GM18511 (cell line): ENCODE measurements around the gene DPCD.
"Not testable (repeated sequence)": the region's sequence is repeated elsewhere in the genome, so short reads cannot be mapped to it uniquely, and the experiment has no call there.

Source experiments
- ATAC-seq: cut with Tn5 transposase; IDR thresholded peaks from one replicate; pipeline ENCODE4 v1.9.1; 2021; ENCODE audit warnings: mild to moderate bottlenecking, moderate library complexity; ENCODE audit not compliant: unreplicated experiment

The DPCD gene

DNA sequence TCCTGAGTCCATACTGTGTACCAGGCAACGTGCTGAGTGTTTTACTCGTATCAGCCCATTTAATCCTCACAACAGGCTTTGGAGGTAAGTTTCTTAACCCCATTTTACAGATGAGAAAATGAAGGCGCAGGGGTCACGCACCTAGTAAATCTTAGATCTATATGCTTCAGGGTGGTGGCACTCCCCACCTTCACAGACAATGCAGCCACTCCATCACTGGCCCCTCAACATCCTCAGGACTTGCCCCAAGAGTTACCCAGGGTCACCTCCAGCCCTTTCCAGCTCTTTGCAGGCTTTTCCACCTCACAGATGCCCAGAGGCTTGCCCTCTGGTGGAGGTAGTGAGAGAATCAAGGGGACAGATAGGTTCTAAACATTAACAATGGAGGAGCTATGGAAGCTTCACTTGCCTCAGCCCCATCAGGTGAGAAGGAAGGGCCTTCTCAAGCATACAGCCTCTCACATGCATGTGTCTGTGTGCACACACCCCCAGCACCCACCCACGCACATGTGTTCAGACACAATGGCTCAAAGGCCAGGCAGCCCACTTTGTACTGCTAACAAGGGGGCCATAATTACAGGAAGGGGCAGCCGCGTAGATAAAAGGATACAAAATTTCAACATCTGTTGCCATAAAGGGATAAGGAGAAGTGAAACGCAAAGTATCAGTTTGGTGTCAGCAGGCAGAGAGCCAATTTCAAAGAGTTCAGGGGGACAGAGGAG is 29.1 kb downstream of the DPCD start:
- ATAC-seq, result no peak

GRCh38 chr10:101617824-101618568 is 29.9 kb downstream of the DPCD start:
- ATAC-seq, result no peak

GRCh38 chr10:101618871-101619270 is 30.8 kb downstream of the DPCD start:
- ATAC-seq, result no peak

- no peak for ATAC-seq
Observed at GRCh38 chr10:101619983-101620382, 31.9 kb downstream of the DPCD start.

DNA sequence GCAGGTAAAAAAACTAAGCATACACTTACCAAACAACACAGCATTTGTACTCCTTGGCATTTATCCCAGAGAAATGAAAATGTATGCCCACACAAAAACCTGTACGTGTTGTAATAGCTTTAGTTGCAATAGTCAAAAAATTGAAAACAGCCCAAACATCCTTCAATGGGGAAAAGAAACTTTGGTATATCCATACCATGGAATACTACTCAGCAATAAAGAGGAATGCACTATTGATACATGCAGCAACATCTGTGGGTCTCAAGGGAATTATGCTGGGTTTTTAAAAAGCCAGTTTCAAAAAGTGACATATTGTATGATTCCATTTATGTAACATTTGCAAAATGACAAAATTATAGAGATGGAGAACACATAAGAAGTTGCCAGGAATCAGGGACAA is 35.4 kb downstream of the DPCD start:
- no peak for ATAC-seq

DNA sequence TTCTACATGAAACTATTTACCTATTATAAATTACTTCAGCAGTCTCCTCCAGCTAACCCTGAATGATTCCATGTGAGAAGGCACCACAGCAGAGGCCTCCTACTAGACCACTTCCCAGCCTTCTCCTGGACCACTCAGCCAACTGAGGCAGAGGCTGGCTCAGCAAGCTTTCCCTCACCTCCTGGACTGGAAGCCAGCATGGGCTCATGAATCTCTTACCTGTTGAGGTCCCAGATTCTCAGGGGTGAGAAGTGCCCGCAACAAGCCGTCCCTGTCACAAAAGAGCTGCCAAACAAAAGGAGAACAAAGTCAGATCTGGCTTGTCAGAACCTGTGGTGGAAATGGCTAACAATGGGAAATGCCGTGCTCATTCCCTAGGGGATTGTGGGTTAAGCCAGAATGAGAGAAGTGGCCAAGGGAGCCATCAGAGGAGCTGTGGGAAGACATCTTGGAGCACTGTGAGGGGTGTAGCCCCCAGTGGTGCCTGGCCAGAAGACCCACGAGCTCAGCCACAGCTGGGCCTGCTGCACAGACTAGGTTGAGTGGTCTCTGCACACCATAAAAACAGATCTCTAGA is 36.5 kb downstream of the DPCD start:
- no peak for ATAC-seq

- no peak for ATAC-seq
Observed at GRCh38 chr10:101625821-101626412, 37.8 kb downstream of the DPCD start.

GRCh38 chr10:101629837-101630632 is 41.9 kb downstream of the DPCD start:
- no peak for ATAC-seq

- ATAC-seq, result no peak
Observed at GRCh38 chr10:101630633-101630920, 42.5 kb downstream of the DPCD start.

DNA sequence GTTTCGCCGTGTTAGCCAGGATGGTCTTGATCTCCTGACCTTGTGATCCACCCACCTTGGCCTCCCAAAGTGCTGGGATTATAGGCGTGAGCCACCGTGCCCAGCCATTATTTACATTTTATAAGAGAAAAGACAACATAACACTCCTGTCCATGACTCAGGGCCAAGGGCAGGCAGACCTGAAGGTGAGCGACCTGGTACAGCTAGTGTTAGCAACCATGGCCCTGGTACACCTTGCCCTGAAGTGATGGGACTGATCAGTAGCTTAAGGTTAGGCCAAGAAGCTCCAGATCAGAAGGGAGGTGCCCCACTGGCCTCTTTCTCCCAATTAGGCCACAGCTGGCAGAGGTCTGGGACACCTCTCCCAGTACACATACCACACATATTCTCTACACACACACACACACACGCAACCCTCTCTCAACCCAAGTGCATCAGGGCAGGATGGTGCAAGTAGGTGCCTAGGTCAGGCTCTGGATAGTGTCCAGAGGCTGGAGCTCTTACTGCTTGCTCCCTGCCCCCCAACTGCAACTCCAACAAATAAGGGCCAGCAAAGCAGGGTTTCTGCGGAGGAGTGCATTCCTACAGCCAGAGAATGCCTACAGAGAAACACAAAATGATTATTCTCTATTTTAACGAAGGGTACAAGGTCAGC is 43.8 kb downstream of the DPCD start:
- ATAC-seq, result no peak

DNA sequence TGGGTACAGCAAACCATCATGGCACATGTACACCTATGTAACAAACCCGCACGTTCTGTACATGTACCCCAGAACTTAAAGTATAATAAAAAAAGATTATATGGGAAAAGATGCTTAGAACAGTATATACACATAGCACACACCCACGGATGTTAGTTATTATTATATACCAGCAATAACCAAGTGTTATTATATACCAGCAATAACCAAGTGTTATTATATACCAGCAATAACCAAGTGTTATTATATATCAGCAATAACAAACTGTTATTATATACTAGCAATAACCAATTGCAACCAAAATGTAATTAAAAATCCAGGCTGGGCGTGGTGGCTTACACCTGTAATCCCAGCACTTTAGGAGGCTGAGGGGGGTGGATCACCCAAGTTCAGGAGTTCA is 45.4 kb downstream of the DPCD start:
- ATAC-seq, result not testable (repeated sequence)

GRCh38 chr10:101639141-101639900 is 51.2 kb downstream of the DPCD start:
- no peak for ATAC-seq

GRCh38 chr10:101643546-101643945 is 55.4 kb downstream of the DPCD start:
- no peak for ATAC-seq

DNA sequence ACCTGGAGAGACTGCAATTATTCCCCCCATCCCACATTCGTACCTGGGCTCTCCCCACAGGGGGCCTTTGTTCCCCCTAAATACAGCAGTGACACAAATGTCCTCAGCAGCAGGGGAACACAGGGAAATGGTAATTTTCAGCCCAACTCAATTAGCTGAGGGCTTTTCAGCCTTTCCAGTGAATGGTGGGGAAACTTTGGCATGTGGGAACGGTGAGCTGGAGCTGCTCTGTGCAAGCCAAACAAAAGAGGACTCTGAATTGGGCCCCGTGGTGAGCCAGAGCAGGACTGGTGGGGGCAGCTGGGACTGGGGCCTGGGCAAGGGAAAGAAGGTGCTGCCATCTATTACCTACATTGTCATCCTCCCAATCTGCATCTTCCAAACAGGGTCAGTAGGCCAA is 55.9 kb downstream of the DPCD start:
- no peak for ATAC-seq

DNA sequence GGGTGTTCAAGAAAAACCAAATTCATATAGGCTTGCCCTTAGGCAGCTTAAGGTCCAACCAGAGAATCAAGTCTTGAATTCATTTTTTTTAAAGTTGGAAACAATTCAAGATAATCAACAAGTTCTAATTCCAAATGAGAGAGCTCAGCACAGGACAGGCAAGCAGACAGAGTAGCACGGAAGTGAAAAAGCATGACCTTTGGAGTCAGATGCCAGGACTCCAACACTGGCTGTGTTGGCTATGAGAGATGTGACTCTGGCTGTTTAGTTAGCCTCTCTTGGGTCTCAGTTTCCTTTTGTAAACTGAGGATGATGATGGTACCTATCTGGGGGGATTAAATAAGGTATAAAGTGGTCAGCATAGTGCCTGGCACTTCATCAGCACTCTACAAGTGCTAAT is 57.5 kb downstream of the DPCD start:
- ATAC-seq, result no peak

GRCh38 chr10:101646364-101646763 is 58.2 kb downstream of the DPCD start:
- no peak for ATAC-seq

- no peak for ATAC-seq
Observed at GRCh38 chr10:101647255-101647654, 59.1 kb downstream of the DPCD start.

DNA sequence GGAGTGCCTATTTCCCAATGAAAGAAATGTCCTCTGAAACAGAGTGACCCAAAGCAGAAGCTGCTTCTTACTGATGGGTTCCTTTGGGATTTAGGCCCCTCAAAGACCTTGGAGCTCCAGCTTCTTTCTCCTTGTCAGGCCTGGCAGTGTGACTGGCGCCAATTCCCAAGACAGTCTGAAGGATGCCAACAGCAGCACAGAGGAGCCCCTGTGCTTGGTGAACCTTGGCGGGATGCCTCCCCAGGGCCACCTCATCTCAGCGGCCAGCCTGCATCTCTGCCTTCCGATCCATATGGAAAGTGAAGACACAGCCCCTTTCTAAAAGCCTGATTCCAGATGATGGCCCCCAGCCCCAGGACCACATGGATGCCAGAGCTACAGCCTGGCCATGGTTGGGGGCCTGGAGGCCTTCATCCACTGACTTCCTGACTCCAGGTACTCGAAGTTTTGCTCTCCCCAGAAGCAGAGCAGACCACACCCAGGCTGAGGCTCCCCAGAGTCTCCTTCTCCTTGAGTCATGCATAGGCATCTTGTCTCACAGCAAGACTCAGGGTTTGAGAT is 61.5 kb downstream of the DPCD start:
- no peak for ATAC-seq

DNA sequence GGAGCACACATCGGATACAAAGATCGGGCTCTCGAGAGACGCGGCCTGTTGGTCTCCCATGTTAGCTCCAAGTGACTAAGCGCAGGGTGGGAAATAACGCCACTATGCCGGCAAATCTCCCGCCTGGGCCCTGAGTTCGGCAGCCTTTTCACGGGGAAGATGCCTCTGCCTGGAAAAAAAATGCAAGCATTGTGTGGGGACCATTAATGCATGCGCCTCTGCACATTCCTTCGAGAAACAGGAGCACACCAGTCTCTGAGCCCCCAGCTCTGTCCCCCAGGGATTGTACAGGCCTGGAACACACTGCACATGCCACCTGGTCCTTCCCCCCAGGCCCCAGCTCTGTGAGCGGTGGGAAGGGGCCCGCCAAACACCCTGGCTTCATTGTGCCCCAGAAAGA is 62.7 kb downstream of the DPCD start:
- ATAC-seq, result no peak

DNA sequence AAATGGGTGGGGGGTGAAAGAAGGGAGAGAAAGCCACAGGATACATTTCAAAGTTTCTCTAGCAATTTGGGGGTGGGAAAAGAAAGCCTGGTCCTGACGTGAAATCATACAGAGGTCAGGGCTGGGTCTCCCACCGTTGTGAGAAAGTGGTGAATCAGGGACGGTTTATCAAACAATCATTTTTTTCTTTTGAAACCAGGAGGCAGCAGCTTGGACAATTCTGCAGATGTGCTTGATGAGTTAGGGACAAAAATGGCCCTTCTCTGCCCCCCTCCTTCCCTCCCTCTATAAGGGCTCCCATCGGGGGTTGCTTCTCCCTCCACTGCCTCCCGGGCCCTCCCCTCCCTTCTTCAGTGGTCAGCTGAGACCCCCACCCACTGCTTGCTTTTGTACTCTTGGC is 63.2 kb downstream of the DPCD start:
- ATAC-seq, result no peak
